ENCODE results near the gene RPL35A.

- TF ChIP-seq CTCF (IDR thresholded peaks at IDR 0.05; ENCODE audit: low read depth, low read length, poor library complexity, severe bottlenecking) (no peak), EZH2phosphoT487 (IDR thresholded peaks at IDR 0.05; ENCODE audit: borderline replicate concordance, low read length) (no peak)
These were observed 46.9 kb downstream of the RPL35A start for GRCh38 chr3:197996855-197997254.

Measured in DOHH2 (cell line).